IMR-90 (cell line): Measurements from ENCODE around the gene SNRNP40.

ENCODE experiments used
- BHLHE40 ChIP-seq: fragments of 150-350 bp; IDR thresholded peaks from 2 replicates; pipeline ENCODE4 v1.6.1; 2016; ENCODE audit warnings: mild to moderate bottlenecking, low read depth, low read length
- CTCF ChIP-seq: conservative IDR thresholded peaks from 2 replicates; pipeline ENCODE4 v1.5.1; 2012; ENCODE audit warnings: mild to moderate bottlenecking, low read depth, low read length, improper control_type of control experiment
- MAFK ChIP-seq: IDR thresholded peaks from 2 replicates; pipeline ENCODE4 v1.6.1; 2012; ENCODE audit warnings: low read depth, low read length, improper control_type of control experiment
- MXI1 ChIP-seq: IDR thresholded peaks from 2 replicates; pipeline ENCODE4 v1.6.1; 2012; ENCODE audit warnings: low read depth, mild to moderate bottlenecking, low read length, moderate library complexity, borderline replicate concordance
- POLR2A ChIP-seq: IDR thresholded peaks from 2 replicates; pipeline ENCODE4 v1.6.1; 2012; ENCODE audit warnings: mild to moderate bottlenecking, low read depth, low read length
- RAD21 ChIP-seq: IDR thresholded peaks from 2 replicates; pipeline ENCODE4 v1.6.1; 2012; ENCODE audit warnings: low read length, improper control_type of control experiment
- SMC3 ChIP-seq: fragments of 150-350 bp; IDR thresholded peaks from 2 replicates; pipeline ENCODE4 v1.6.1; 2016; ENCODE audit warnings: low read depth, mild to moderate bottlenecking, antibody characterized with exemption, low read length, moderate library complexity
- USF2 ChIP-seq: fragments of 150-350 bp; IDR thresholded peaks from 2 replicates; pipeline ENCODE4 v1.6.1; 2017; ENCODE audit warnings: mild to moderate bottlenecking, antibody characterized with exemption, low read length, low read depth

- no peak for TF ChIP-seq CTCF
- no peak for TF ChIP-seq RAD21
- no peak for TF ChIP-seq MAFK
- no peak for TF ChIP-seq MXI1
- no peak for TF ChIP-seq BHLHE40
- TF ChIP-seq SMC3 = no peak
- TF ChIP-seq USF2 = no peak
- no peak for TF ChIP-seq POLR2A
Measured at GRCh38 chr1:31318146-31318545, 21.6 kb upstream of the SNRNP40 start.
